Uterus (tissue), 4 donors: Measurements from ENCODE around the gene BAHD1. TPM values are rescaled to one million over a fixed set of nuclear protein-coding genes. Genes with fewer than 3 reads are reported as not detected.

Experiments used
- DNase-seq, 2 donors: peaks; one replicate each; pipeline ENCODE4 v3.0.0-alpha.2; 2019 to 2020
- H3K27ac ChIP-seq, 2 donors: fragments of 200-600 bp; sonication (generic); 1 replicate in 1 of 2; 2 replicates in 1 of 2; pipeline ENCODE4 v1.5.1; 2016 to 2018
- H3K27me3 ChIP-seq, 2 donors: fragments of 200-600 bp; sonication (generic); one replicate each; pipeline ENCODE4 v1.5.1; 2018 to 2019; ENCODE audit warnings: control low read depth in 1 of 2
- H3K36me3 ChIP-seq, 2 donors: fragments of 200-600 bp; sonication (generic); one replicate each; pipeline ENCODE4 v1.5.1; 2019; ENCODE audit warnings: control low read depth in 1 of 2
- H3K4me1 ChIP-seq, 2 donors: fragments of 200-600 bp; sonication (generic); one replicate each; pipeline ENCODE4 v1.5.1; 2018 to 2019; ENCODE audit warnings: control low read depth in 1 of 2
- H3K4me3 ChIP-seq, 2 donors: fragments of 200-600 bp; sonication (generic); 1 replicate in 1 of 2; 2 replicates in 1 of 2; pipeline ENCODE4 v1.5.1; 2018 to 2019; ENCODE audit warnings: mild to moderate bottlenecking in 1 of 2
- H3K9me3 ChIP-seq, 2 donors: fragments of 200-600 bp; sonication (generic); one replicate each; pipeline ENCODE4 v1.5.1; 2019; ENCODE audit warnings: control low read depth in 1 of 2
- CTCF ChIP-seq, 4 experiments: fragments of 200-600 bp in 2 of 4; fragments of 450-650 bp in 2 of 4; sonication (generic) in 2 of 4; IDR thresholded peaks; one replicate each; pipeline ENCODE4 v1.5.1; 2016 to 2019; ENCODE audit warnings: antibody characterized with exemption in 4 of 4, mild to moderate bottlenecking in 2 of 4, moderate library complexity in 1 of 4
- POLR2A ChIP-seq, 2 donors: fragments of 450-650 bp; IDR thresholded peaks; one replicate each; pipeline ENCODE4 v1.6.1; 2016; ENCODE audit warnings: antibody characterized with exemption in 2 of 2, mild to moderate bottlenecking in 1 of 2, moderate library complexity in 1 of 2
- intact Hi-C: fragments of 100-400 bp; cut with DNase I; formaldehyde crosslinking; loops from one replicate; pipeline ENCODE4 v1.15.1; 2023; ENCODE audit warnings: low total_unique reads
- total RNA-seq, 4 donors: library from RNA; depleted of rRNA in 3 of 4; stranded (reverse); fragments of >200 nt in 3 of 4; gene quantifications; one replicate each; pipeline versions ENCODE4 v1.1.0 to v1.2.4, GENCODE V29; 2014 to 2023
- donor health status: DM: yes; HTN: yes; CAD: no.

Gene BAHD1
- total RNA-seq, 4 donors from 2014 or later = 5.0 to 35.5 (median 10.5) TPM

- intact Hi-C loops = no loop called here
- Histone ChIP-seq H3K9me3 (no peaks in the 10 kb centered on the region), H3K4me3 (no peak overlapping the region), H3K4me1 (no peaks in the 10 kb centered on the region), H3K36me3 (no peaks in the 10 kb centered on the region), H3K27me3 (no peaks in the 10 kb centered on the region), H3K27ac (no peak overlapping the region)
- DNase-seq = no peak
- TF ChIP-seq POLR2A (IDR thresholded peaks at IDR 0.05) = no peak
- TF ChIP-seq CTCF (IDR thresholded peaks at IDR 0.05) = no peak
Measured at GRCh38 chr15:40512440-40512839, 71.7 kb downstream of the BAHD1 start.

- Histone ChIP-seq H3K4me3 (no peak overlapping the region), H3K4me1 (no peaks in the 10 kb centered on the region), H3K36me3 (no peaks in the 10 kb centered on the region), H3K27ac (no peak overlapping the region), H3K27me3 (no peaks in the 10 kb centered on the region), H3K9me3 (no peaks in the 10 kb centered on the region)
- no peak for DNase-seq
- TF ChIP-seq POLR2A (IDR thresholded peaks at IDR 0.05) (no peak), CTCF (IDR thresholded peaks at IDR 0.05) (no peak)
- intact Hi-C loops = no loop called here
Measured at GRCh38 chr15:40513609-40514008, 72.9 kb downstream of the BAHD1 start.

- no peak overlapping the region for H3K27ac ChIP-seq
- H3K9me3 ChIP-seq = no peaks in the 10 kb centered on the region
- no peaks in the 10 kb centered on the region for H3K36me3 ChIP-seq
- no peaks in the 10 kb centered on the region for H3K4me1 ChIP-seq
- intact Hi-C loops = no loop called here
- H3K4me3 ChIP-seq = no peak overlapping the region
- no peak for TF ChIP-seq POLR2A (IDR thresholded peaks at IDR 0.05)
- TF ChIP-seq CTCF (IDR thresholded peaks at IDR 0.05) = no peak
- no peak for DNase-seq
- no peaks in the 10 kb centered on the region for H3K27me3 ChIP-seq
Measured at GRCh38 chr15:40516322-40516721, 75.6 kb downstream of the BAHD1 start.

Other genes with a start within 250 kb of the BAHD1 start
- gene PAK6, start 201.9 kb upstream of the BAHD1 start, total RNA-seq = 1 to 10 TPM in 3 of 4 donors, not detected in 1; 2.3 to 5.0 (median 3.3) TPM
- gene ANKRD63, start 157.9 kb upstream of the BAHD1 start, total RNA-seq = under 1 TPM in 2 of 4 donors, not detected in 2; 0.28 to 0.52 TPM
- 10 to 100 TPM in 2 of 4 donors, 1 to 10 TPM in 2; 3.5 to 19.0 (median 9.3) TPM for gene PLCB2, start 133.0 kb upstream of the BAHD1 start, total RNA-seq
- 10 to 100 TPM in 2 of 4 donors, 1 to 10 TPM in 2; 3.2 to 68.1 (median 8.9) TPM for gene INAFM2, start 117.3 kb upstream of the BAHD1 start, total RNA-seq
- 10 to 100 TPM in 1 of 4 donors, 1 to 10 TPM in 3; 2.4 to 43.8 (median 6.6) TPM for gene CCDC9B, start 100.0 kb upstream of the BAHD1 start, total RNA-seq
- gene PHGR1, start 89.9 kb upstream of the BAHD1 start, total RNA-seq = 1 to 10 TPM in 1 of 4 donors, not detected in 3; 1.8 TPM
- under 1 TPM in 2 of 4 donors, not detected in 2; 0.14 to 0.85 TPM for gene DISP2, start 82.7 kb upstream of the BAHD1 start, total RNA-seq
- 10 to 100 TPM in 2 of 4 donors, 1 to 10 TPM in 2; 2.1 to 23.5 (median 9.7) TPM for gene KNSTRN, start 58.2 kb upstream of the BAHD1 start, total RNA-seq
- gene IVD, start 35.2 kb upstream of the BAHD1 start, total RNA-seq = 100 to 1,000 TPM in 1 of 4 donors, 10 to 100 TPM in 3; 66.5 to 203 (median 83.7) TPM
- gene CHST14, start 30.0 kb downstream of the BAHD1 start, total RNA-seq = 10 to 100 TPM in 3 of 4 donors, 1 to 10 TPM in 1; 6.8 to 26.1 (median 17.9) TPM
- gene CCDC32, start 124.1 kb downstream of the BAHD1 start, total RNA-seq = 10 to 100 TPM; 18.2 to 39.3 (median 29.3) TPM
- 10 to 100 TPM in 1 of 4 donors, 1 to 10 TPM in 1, under 1 TPM in 2; 0.29 to 18.6 (median 5.0) TPM for gene RPUSD2, start 128.3 kb downstream of the BAHD1 start, total RNA-seq
- 10 to 100 TPM in 1 of 4 donors, under 1 TPM in 2, not detected in 1; 0.26 to 33.5 (median 0.55) TPM for gene KNL1, start 153.3 kb downstream of the BAHD1 start, total RNA-seq